HG03469 (cell line): ENCODE measurements around the gene ABHD17C.

ENCODE experiments used
- ATAC-seq: cut with Tn5 transposase; IDR thresholded peaks from one replicate; pipeline ENCODE4 v1.9.1; 2021; ENCODE audit warnings: mild to moderate bottlenecking, moderate library complexity, moderate number of reproducible peaks; ENCODE audit not compliant: unreplicated experiment

ABHD17C gene

GRCh38 chr15:80689294-80689693, 5.8 kb upstream of the ABHD17C start:
- ATAC-seq: no peak

GRCh38 chr15:80689716-80690115, 5.4 kb upstream of the ABHD17C start:
- ATAC-seq: no peak

- ATAC-seq: no peak
Observed at GRCh38 chr15:80691575-80691974, 3.5 kb upstream of the ABHD17C start.

- no peak for ATAC-seq
Observed at GRCh38 chr15:80693682-80694610, 1.2 kb upstream of the ABHD17C start.

- ATAC-seq: no peak
Observed at GRCh38 chr15:80694611-80695098, 455 bp upstream of the ABHD17C start.

GRCh38 chr15:80695911-80696661, 976 bp downstream of the ABHD17C start:
- peak; percentile 8 for ATAC-seq

- no peak for ATAC-seq
Observed at GRCh38 chr15:80697075-80697685, 2.1 kb downstream of the ABHD17C start.

- no peak for ATAC-seq
Observed at GRCh38 chr15:80698676-80699075, 3.6 kb downstream of the ABHD17C start.

GRCh38 chr15:80699981-80700380, 4.9 kb downstream of the ABHD17C start:
- ATAC-seq: no peak

GRCh38 chr15:80701676-80702311, 6.7 kb downstream of the ABHD17C start:
- no peak for ATAC-seq

GRCh38 chr15:80703081-80703480, 8.0 kb downstream of the ABHD17C start:
- no peak for ATAC-seq

- no peak for ATAC-seq
Observed at GRCh38 chr15:80703965-80704364, 8.9 kb downstream of the ABHD17C start.

GRCh38 chr15:80706161-80706560, 11.1 kb downstream of the ABHD17C start:
- no peak for ATAC-seq

- no peak for ATAC-seq
Observed at GRCh38 chr15:80709542-80709941, 14.4 kb downstream of the ABHD17C start.

GRCh38 chr15:80710635-80711554, 15.8 kb downstream of the ABHD17C start:
- ATAC-seq: no peak

GRCh38 chr15:80711886-80712285, 16.8 kb downstream of the ABHD17C start:
- no peak for ATAC-seq

- no peak for ATAC-seq
Observed at GRCh38 chr15:80712956-80713355, 17.8 kb downstream of the ABHD17C start.

- ATAC-seq: no peak
Observed at GRCh38 chr15:80721476-80721875, 26.4 kb downstream of the ABHD17C start.

GRCh38 chr15:80722811-80723210, 27.7 kb downstream of the ABHD17C start:
- no peak for ATAC-seq

GRCh38 chr15:80727196-80727595, 32.1 kb downstream of the ABHD17C start:
- no peak for ATAC-seq
